CD4-positive, alpha-beta T cell treated with Interleukin-17A for 4 hours (primary cell): ENCODE data around the gene SH3TC2.
"Not testable (repeated sequence)": the region's sequence is repeated elsewhere in the genome, so short reads cannot be mapped to it uniquely, and the experiment has no call there.

Experiments used
- DNase-seq: peaks from one replicate; pipeline ENCODE4 v3.0.0-alpha.2; 2020; ENCODE audit warnings: mixed read lengths

SH3TC2 gene

DNA sequence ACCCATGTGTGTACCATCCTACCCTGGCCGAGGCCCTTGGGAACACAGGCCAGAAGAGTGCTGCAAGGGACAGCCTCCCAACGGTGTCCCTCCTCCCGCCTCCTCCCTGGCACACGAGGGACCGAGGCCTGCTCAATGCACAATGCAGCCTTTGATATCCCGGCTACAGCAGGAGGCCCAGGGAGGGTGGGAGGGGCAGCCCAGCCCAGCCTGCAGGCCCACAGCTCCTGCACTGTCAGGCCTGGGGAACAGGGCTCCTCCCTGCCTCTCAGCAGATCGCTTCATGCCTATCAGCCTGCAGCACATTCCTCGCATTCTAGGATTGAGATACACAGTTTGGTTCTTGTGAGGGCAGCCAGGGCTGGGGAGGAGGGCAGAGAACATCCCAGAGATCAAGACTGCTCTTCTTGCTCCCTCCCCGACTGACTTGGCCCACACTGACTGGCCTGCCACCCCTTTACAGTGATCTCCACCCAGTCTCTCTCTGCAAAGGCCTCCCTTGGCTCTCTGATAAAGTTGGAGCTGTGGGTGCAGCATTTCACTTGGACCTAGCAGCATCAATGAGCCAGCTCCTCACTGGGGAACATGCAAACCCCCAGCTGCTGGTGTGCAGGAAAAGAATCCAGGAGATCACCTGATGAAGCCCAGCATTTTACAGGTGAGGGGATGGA is at the start of gene SH3TC2:
Gene SH3TC2, minus strand, starts transcription at position 46 of the 671 bp plus-strand sequence. Its CDS starts 40 bp downstream, at position 6.
- DNase-seq: no peak

DNA sequence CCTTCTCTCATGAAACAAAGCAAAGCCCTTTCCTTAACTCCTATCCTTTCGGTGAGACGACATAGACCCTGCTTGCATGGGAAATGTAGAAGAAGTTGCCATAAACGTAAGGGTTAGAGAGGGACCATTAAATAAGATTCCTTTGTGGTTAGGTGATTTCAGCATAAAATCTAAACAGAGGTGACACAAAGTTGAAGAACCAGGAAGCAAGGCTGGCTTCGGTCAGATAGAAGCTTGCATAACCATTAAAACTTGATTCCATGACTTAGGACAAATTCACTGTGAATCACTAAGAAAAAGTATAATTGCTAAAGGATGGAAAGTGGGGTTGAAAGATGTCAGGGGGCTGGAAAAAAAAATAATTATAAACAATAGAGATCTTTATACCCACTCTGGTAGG is 47.5 kb upstream of the SH3TC2 start:
- no peak for DNase-seq

DNA sequence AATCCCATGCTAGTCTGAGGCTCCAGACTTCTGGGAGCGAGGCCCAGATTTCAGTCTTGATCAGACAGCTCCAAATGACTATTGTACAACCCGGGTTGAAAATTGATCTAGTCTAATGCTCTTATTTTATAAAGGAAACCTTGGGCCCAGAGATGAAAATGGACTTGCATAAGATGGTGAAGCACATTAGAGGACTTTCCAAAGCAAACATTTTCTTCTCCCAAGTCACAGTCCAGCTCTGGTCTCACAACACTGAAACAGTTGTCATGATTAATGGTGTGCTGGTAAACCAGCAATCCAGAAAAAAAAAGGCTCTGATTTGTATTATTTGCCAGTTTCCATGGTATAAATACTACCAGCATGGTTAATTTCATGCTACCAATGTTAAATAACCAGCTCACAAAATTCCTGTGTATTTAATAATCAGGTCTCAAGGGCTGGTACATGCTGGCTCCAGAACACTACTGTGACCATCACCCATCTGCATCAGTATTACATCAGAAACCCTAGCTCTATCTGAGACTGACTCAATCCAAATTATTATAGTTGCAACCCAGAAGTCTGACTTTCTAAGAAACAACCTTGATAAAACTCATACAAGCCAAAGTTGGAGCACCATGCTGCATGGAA is 45.9 kb upstream of the SH3TC2 start:
- DNase-seq: no peak

DNA sequence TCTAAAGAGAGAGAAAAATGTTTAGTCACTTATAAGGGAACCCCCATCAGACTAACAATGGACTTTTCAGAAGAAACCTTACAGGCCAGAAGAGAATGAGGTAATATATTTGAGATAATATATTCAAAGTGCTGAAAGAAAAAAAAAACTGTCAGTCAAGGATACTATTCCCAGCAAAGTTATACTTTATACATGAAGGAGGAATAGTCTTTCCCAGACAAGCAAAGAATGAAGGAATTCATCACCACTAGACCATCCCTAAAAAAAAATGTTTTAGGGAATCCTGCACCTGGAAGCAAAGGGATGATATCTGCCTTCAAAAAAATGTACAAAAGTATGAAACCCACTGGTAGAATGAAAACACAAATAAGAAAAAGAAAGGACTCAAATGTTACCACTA is 37.5 kb upstream of the SH3TC2 start:
- no peak for DNase-seq

DNA sequence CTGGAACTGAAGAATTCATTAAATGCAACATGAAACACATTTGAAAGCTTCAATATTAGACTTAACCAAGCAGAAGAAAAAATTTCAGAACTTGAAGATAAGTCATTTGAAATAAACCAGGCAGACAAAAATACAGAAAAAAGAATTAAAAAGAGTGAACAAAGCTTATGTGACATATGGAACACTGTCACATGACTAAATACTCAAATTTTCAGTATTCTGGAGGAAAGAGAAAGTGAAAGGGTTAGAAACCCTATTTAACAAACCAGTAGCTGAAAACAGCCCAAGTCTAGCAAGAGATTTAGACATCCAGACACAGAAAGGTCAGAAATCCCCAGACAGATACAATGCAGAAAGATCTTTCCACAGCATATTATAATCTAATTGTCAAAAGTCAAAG is 37.1 kb upstream of the SH3TC2 start:
- DNase-seq: no peak

DNA sequence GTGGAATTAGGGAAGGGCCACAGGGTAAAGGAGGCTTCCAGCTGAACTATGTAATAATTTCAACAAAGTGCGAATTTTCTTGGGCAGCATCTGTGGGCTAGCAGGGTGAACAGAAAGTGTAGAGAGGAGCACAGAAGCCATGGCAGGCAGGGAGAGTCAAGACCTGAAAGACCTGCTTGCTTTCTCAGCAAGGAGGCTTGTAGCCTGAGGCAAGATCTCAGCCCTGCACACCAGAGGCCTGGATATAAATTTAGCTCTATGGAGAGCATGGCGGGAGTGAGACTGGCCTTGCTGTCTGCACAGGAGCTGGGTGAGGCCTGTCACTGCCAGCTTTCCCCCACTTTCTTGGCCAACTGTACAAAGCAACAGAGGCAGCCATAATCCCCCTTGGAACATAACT is 32.1 kb upstream of the SH3TC2 start:
- no peak for DNase-seq

DNA sequence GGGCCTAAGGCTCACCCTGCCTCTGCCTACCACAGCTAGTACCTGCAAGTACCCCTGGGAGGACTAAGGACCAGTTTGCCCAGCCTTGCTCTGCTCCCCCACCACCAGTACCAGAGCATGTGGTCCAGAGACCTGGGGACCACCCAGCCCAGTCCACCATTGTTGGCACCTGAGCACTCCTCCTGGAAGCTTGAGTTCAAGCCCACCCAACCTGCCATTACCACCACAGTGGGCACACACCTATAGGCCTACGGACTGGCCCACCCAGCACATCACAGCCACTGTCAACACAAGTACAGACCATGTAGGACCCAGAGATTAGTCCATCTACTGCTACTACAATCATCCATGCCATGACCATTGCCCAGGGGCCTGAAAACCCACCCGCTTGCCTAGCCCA is 30.8 kb upstream of the SH3TC2 start:
- no peak for DNase-seq

DNA sequence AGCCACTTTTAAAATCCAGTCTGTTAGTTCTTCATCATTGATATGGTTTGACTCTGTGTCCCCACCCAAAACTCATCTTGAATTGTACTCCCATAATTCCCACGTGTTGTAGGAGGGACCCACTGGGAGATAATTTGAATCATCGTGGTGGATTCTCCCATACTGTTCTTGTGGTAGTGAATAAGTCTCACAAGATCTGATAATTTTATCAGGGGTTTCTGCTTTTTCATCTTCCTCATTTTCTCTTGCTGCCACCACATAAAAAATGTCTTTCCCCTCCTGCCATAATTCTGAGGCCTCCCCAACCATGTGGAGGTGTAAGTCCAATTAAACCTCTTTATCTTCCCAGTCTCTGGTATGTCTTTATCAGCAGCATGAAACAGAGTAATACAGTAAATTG is 26.9 kb upstream of the SH3TC2 start:
- no peak for DNase-seq

DNA sequence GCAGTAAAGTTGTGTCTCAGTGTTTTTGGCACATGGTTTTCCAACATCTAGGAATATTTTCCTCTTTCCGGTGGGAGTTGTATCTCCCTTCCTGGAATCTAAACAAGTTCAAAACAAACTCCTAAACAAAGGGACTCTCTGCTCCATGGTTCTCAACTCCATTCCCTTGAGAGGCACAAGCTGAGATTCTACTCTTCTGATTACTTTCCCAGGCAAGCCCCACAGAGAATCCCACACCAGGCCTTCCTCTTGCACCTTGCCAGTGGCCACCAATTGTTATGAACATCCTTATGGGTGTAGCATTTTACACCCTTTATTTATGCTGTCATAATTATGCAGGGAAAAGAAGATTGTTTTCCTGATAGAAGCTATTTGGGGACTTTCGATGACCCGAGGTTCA is 25.8 kb upstream of the SH3TC2 start:
- no peak for DNase-seq

DNA sequence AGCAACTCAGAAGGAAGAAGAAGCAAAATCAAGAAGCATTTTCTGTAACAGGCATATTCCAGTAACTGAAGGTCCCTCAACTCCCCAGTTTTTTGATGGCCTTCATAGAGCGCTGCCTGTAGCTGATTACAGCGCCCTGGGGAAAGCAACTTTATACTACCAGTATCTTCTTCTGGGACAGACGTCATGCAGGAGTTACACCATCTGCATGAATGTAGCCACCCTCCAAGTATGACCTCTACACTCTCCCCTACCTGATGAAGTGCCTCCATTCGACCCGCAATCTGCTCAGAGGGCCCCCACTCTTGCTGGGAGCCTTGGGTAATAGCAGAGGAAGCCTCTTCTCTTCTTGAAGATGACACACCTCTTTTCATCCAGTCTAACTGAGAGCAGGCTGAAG is 21.0 kb upstream of the SH3TC2 start:
- DNase-seq: no peak

DNA sequence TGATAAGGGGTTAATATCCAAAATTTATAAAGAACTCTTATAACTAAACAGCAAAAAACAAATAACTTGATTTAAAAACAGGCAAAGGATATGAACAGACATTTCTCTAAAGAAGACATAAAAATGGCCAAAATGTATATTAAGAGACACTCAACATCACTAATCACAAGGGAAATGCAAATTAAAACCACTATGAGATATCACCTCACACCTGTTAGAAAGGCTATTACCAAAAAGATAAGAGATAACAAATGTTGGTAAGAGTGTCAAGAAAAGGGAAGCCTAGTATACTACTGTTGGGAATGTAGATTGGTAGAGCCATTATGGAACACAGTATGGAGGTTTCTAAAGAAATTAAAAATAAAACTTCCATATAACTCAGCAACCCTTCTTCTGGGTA is 19.4 kb upstream of the SH3TC2 start:
- no peak for DNase-seq

DNA sequence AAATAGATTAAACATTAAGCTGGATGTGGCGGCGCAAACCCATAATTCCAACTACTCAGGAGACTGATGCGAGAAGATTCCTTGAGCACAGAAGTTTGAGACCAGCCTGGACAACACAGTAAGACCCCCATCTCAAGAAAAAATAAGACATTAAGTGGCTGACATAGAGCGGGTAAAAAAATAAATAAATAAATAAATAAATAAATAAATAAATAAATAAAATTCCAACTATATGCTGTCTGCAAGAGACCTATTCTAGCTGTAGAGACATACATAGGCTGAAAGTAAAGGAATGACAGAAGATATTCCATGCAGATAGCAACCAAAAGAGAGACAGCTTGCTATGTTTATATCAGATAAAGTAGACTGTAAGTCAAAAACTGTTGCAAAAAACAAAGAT is 17.4 kb upstream of the SH3TC2 start:
- DNase-seq: no peak

DNA sequence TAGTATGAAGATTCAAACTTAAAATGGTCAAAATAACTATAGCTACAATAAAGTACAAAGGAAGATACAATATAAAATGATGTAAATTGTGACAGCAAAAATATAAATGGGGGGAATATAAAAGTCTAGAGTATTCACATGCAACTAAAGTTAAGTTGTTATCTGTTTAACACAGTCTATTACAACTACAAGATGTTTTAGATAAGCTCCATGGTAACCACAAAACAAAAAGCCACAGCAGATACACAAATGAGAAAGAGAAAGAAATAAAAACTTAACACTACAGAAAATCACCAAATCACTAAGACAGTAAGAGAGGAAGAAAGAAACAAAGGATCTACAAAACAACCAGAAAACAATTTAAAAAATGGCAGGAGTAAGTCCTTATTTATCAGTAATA is 17.0 kb upstream of the SH3TC2 start:
- no peak for DNase-seq

DNA sequence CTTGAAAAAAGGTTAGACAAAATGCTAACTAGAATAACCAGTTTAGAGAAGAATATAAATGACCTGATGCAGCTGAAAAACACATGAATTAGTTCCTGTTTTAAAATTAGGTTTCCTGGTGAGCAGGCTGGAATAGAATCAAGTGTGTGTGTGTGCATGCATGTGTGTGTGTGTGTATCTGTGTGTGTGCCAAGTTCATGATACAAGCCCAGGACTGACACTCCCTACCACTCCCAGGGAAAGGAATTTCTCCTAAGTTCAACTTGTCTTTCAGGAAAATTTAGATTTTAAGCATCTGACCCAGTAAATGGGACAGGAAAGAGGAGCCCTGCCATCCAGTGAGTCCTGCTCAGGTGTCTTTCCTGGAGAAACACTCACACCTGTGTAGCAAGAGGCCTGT is 11.2 kb upstream of the SH3TC2 start:
- DNase-seq: not testable (repeated sequence)

DNA sequence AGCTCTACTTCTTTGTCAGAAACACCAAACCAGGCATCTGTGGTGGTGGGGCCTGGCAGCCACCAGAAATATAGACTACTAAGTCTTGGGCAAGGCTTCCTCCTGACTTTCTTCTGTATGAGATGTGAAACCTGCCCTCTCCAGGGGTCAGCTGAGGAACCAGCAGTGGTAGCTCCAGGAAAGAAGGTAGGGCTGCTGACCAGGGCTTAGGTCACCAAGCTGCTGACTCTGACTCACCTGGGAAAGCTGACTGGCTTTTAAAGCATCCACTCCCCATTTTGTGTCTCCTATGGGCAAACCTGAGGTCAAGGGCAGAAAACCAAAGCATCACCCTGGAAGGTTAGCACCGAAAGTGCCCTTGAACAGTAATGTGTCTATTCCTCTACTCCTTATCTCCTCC is 10.4 kb upstream of the SH3TC2 start:
- no peak for DNase-seq

DNA sequence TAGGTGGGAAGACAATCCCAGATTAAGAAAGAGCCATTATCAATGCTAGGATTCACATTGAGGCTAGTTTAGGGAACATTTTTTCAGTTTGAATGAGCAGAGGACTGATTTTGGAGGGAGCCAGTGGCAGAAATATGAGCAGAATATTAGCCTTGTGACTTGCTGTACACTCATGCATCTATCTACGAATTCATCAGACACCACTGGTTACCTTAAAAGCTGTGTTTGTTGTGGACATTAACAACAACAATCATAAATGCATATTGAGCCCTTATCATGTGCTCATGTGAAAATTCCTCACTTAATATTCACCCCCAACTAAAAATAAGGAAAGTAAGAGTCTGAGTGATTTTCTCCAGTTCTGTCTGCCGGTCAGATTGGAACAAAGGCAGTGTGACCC is 9.9 kb upstream of the SH3TC2 start:
- no peak for DNase-seq

DNA sequence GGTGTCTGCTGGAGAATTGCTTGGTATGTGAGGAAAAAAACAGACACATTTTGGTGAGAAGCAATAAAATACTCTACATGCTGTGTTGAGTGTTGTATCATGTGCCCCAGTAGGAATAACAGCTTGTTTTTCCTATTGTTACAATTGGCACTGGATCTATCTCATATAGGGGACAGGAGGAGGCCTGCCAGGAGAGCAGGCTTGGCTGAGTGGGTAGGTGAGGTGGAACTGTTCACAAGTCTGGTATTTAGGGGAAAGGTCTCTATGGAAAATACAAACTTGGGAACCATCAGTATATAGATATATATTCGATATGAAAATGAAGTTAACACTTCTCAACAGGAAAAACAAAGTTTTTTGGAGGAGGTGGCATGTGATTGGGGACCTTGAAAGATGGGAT is 9.5 kb upstream of the SH3TC2 start:
- DNase-seq: no peak

DNA sequence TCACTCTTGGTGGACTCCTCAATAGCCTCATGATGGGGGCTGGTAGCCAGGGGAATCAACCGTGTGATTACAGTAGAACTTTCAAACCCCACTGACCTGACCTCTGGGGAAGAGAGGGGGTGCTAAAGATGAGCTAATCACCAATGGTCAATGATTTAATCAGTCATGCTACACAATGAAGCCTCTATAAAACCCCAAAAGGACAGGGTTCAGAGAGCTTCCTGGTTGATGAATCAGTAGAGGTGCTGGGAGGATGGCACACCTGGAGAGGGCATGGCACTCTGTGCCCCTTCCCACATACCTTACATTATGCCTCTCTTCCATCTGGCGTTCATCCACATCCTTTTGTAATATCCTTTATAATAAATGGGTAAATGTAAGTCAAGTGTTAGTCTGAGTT is 8.9 kb upstream of the SH3TC2 start:
- DNase-seq: no peak

DNA sequence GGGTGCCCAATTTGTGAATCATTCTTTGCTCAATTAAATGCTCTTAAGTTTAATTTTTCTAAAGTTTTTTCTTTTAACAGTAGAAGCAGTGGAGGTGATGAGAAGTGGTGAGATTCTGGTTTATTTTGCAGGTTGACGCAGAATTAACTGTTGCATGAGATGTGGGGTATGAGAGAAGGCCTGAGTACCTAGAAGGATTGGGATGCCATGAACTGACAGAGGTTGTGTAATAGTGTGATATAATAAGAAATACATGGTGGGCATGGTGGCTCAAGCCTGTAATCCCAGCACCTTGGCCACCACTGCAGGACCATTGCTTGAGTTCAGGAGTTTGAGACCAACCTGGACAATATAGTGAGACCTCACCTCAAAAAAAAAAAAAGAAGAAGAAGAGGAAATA is 8.4 kb upstream of the SH3TC2 start:
- no peak for DNase-seq

DNA sequence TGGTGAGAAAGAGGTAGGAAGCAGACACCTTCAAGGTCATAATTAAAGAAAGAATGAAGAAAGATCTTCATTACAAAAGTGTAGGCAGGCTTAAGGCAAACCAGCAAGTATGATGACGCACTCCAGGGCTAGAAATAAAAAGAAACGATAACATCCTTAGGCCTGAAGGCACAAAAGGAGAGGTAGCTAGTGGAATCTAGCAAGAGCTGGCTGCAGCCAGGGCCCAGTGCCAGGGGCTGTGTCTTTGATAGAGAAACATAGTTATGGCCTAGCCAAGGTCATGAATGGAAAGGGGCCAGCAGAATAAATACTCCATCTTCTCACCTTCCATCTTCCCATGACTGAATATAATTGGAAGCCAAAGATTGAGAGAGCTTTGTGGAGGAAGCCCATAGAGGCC is 6.8 kb upstream of the SH3TC2 start:
- DNase-seq: no peak

DNA sequence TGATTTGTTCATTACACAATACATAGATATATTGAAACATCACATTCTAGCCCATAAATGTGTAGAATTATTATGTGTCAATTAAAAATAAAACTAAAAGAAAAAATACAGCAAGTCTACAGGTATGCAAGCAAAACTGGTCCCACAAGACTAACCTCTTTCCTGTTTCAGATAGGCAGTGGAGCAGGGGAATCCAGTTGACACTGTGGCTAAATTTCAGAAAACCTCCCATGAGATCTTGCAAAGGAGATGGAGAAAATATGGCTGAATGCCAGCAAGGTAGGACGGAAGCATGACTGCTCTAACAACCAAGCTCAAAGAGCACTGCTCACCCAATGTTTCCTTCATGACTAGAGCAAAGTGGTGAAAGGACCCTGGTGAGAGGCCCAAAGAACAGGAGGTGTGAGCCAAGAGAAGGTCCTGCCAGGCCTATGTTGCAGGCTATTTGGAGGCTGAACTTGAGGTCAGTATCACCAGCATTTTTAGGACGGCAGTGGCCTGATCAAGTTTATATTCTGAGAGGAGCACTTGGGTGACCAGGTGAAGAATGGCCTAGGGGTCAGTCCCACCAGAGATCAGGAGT is 1.1 kb upstream of the SH3TC2 start:
- no peak for DNase-seq

DNA sequence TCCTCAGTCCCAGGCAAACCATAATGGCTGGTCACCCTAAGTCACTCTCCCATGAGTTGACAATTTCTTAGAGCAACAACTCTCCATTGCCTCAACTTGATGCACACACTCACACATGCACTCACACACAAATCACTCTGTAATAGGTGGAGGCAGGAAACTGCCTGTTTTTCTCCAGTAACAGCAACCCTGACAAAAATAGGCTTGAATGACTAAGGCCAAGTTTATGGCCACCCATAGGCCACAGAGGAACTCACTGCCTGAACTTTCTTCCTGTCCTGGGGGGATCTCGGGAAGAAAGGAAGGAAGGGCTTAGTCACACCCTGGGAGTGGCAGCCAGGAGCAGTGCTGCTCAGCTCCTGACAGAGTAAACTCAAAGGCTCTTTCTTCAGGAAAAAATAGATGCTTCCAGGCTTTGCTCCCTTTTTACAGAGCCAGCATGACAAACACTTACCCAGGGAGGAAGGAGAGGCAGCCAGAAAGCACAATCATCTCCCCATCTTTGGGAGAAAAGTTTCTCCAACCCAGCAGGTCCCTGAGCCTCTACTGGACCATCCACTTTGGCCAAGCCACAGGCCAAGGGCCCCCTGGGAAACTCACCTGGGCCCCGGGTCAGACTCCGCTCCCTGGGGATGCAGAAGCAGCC is 368 bp downstream of the SH3TC2 start:
- DNase-seq: no peak

DNA sequence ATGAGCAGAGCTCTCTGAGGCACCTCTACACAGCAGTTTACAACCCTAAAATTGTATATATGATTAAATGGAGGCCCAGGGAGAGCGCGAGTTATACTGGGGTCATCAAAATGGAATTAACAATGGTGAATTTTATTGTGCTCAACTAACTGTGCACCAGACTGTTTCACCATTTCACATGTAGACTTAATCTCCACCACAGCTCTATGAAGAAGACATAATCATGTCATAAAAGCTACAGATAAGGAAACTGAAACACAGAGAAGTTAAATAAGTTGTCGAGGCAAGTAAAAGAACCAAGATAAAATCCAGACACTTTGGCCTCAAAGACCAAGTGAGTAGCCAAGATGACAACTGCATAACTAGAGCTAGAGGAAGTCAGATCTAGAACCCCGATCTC is 1.5 kb downstream of the SH3TC2 start:
- DNase-seq: no peak

DNA sequence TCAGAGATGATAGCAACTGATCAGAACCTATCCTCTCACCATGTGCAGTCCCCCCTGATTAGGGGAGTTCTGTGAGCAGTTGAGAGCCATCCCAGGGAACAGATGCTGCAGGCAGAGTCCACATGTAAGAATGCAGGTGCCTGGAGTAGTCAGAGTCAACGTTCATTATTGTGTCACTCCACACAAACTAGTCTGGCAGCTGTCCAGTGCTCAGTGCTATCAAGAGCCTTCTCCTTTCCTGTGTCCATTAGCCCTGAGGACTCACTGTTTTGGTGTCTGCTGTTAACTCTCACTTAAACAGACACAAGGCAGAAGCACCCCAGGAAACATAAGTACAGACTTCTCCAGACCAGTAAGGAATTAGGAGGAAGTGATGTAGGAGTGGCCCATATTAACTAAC is 2.5 kb downstream of the SH3TC2 start:
- no peak for DNase-seq
